Neural cell (in vitro differentiated cells): ENCODE measurements around the gene KIF6. TPM values are rescaled to one million over a fixed set of nuclear protein-coding genes. Genes with fewer than 3 reads are reported as not detected.

Source experiments
- H2AFZ ChIP-seq: fragments of 200-600, 300-800 bp; sonication (generic), shearing (Covaris generic); 2 replicates; pipeline ENCODE4 v1.6.0; 2014; ENCODE audit warnings: low read depth, mild to moderate bottlenecking, antibody characterized with exemption, low read length, moderate library complexity
- H3F3A ChIP-seq: fragments of 200-600 bp; shearing (Covaris generic); 2 replicates; pipeline ENCODE4 v1.6.1; 2016; ENCODE audit warnings: mild to moderate bottlenecking, moderate library complexity, mixed read lengths, antibody characterized with exemption, low read length; ENCODE audit not compliant: insufficient read depth, poor library complexity, severe bottlenecking
- H3K27ac ChIP-seq: fragments of 200-600, 300-800 bp; sonication (generic), shearing (Covaris generic); 2 replicates; pipeline ENCODE4 v1.5.1; 2014; ENCODE audit warnings: mild to moderate bottlenecking, low read length, moderate library complexity
- H3K27me3 ChIP-seq: fragments of 300-800, 200-600 bp; sonication (generic), shearing (Covaris generic); 2 replicates; pipeline ENCODE4 v1.6.0; 2014; ENCODE audit warnings: mild to moderate bottlenecking, low read depth, low read length, moderate library complexity; ENCODE audit not compliant: insufficient read depth
- H3K36me3 ChIP-seq: fragments of 300-800, 200-600 bp; sonication (generic), shearing (Covaris generic); 2 replicates; pipeline ENCODE4 v1.5.1; 2014; ENCODE audit warnings: mild to moderate bottlenecking, antibody characterized with exemption, low read length, moderate library complexity; ENCODE audit not compliant: insufficient read depth
- H3K4me2 ChIP-seq: fragments of 300-800, 200-600 bp; sonication (generic), shearing (Covaris generic); 2 replicates; pipeline ENCODE4 v1.6.0; 2014; ENCODE audit warnings: mild to moderate bottlenecking, low read length
- H3K4me3 ChIP-seq: fragments of 300-800, 200-600 bp; sonication (generic), shearing (Covaris generic); 2 replicates; pipeline ENCODE4 v1.5.1; 2014; ENCODE audit warnings: mild to moderate bottlenecking, low read length, moderate library complexity
- H3K79me2 ChIP-seq: fragments of 200-600 bp; shearing (Covaris generic); replicated peaks from 2 replicates; pipeline ENCODE4 v1.6.0; 2014; ENCODE audit warnings: mild to moderate bottlenecking, low read length, moderate library complexity; ENCODE audit not compliant: insufficient read depth
- H3K9ac ChIP-seq: fragments of 300-800, 200-600 bp; sonication (generic), shearing (Covaris generic); 2 replicates; pipeline ENCODE4 v1.6.1; 2016; ENCODE audit warnings: mild to moderate bottlenecking, low read length, mixed read lengths
- H3K9me2 ChIP-seq: fragments of 200-600 bp; shearing (Covaris generic); 2 replicates; pipeline ENCODE4 v1.6.1; 2016; ENCODE audit warnings: mild to moderate bottlenecking, low read length, mixed read lengths; ENCODE audit not compliant: insufficient read depth
- H3K9me3 ChIP-seq: fragments of 200-600, 300-800 bp; sonication (generic), shearing (Covaris generic); 2 replicates; pipeline ENCODE4 v1.6.1; 2016; ENCODE audit warnings: mild to moderate bottlenecking, mixed run types, low read length, moderate library complexity, mixed read lengths
- H4K20me1 ChIP-seq: fragments of 200-600 bp; shearing (Covaris generic); 2 replicates; pipeline ENCODE4 v1.6.1; 2016; ENCODE audit warnings: mild to moderate bottlenecking, mixed run types; ENCODE audit not compliant: insufficient read depth
- EP300 ChIP-seq: fragments of 450-650 bp; conservative IDR thresholded peaks from 2 replicates; pipeline ENCODE4 v1.6.1; 2014; ENCODE audit warnings: antibody characterized with exemption, mild to moderate bottlenecking, moderate library complexity; ENCODE audit not compliant: poor library complexity, severe bottlenecking
- EZH2 ChIP-seq: fragments of 200-600, 300-800 bp; shearing (Covaris generic), sonication (generic); IDR thresholded peaks from 2 replicates; pipeline ENCODE4 v1.6.1; 2014; ENCODE audit warnings: antibody characterized with exemption, low read length, borderline replicate concordance, mild to moderate bottlenecking; ENCODE audit not compliant: insufficient read depth, poor library complexity, severe bottlenecking
- MXI1 ChIP-seq: fragments of 450-650 bp; conservative IDR thresholded peaks from 2 replicates; pipeline ENCODE4 v1.6.1; 2014; ENCODE audit warnings: antibody characterized with exemption, mild to moderate bottlenecking; ENCODE audit not compliant: poor library complexity, severe bottlenecking
- POLR2AphosphoS5 ChIP-seq: IDR thresholded peaks from 2 replicates; pipeline ENCODE4 v1.6.1; 2012
- RAD21 ChIP-seq: fragments of 450-650 bp; conservative IDR thresholded peaks from 2 replicates; pipeline ENCODE4 v1.6.1; 2014; ENCODE audit warnings: antibody characterized with exemption, mild to moderate bottlenecking, moderate library complexity
- SMC3 ChIP-seq: fragments of 450-650 bp; conservative IDR thresholded peaks from 2 replicates; pipeline ENCODE4 v1.6.1; 2014; ENCODE audit warnings: antibody characterized with exemption, mild to moderate bottlenecking, moderate library complexity; ENCODE audit not compliant: poor library complexity
- TAF1 ChIP-seq: IDR thresholded peaks from 2 replicates; pipeline ENCODE4 v1.6.1; 2012; ENCODE audit warnings: low read depth
- polyA plus RNA-seq: library from polyadenylated mRNA; depleted of rRNA; stranded (reverse); fragments of >200 nt; gene quantifications from 2 replicates; pipeline ENCODE4 v1.2.3, GENCODE V29; 2014
- TF ChIP-seq, protein P1 (sequence below): IDR thresholded peaks from 2 replicates; pipeline ENCODE4 v1.6.1; 2012; ENCODE audit warnings: borderline replicate concordance
- TF ChIP-seq, protein P2 (sequence below): fragments of 450-650 bp; IDR thresholded peaks from 2 replicates; pipeline ENCODE4 v1.5.1; 2014; ENCODE audit warnings: antibody characterized with exemption, mild to moderate bottlenecking, moderate library complexity; ENCODE audit not compliant: poor library complexity, severe bottlenecking

The KIF6 gene
- polyA plus RNA-seq, 1 donor from 2014 or later = 2.1 TPM

DNA sequence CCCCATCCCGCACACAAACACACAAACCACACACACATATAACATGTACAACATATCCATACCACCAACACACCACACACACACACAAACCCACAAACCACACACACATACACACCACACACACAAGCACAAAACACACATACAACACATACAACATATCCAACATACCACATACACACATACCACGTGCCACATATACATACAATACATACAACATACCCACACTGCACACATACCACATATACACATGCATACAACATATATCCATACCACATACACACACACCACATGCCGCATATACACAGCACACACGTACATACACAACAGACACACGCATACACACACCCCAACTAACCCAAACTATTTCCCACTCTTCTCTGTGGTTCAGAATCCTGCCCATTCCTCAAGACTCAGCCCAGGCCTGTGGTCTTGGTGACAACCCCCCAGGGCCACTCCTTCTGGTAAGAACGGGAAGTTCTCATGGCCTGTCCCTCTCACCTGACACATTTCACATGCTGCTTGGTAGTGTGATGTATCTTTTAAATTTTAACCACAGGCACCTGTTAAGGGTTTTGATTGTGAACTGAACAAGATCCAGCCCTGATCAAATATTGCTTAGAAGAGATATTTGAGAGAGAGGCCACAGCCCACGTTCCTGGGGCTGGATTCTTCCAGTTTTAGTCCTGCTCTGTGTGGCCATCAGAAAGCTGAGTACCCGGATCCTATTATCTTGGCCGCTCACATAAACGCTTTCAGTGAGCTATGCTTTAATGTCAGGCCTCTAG is 346.8 kb downstream of the KIF6 start:
- Histone ChIP-seq H3K27ac (no peak overlapping the region), H3K9me2 (no peaks in the 10 kb centered on the region), H3K27me3 (no peaks in the 10 kb centered on the region), H3K36me3 (no peaks in the 10 kb centered on the region), H3K79me2 (no peaks in the 10 kb centered on the region), H3F3A (no peaks in the 10 kb centered on the region), H3K4me2 (no peak overlapping the region), H2AFZ (no peak overlapping the region), H3K9me3 (no peaks in the 10 kb centered on the region), H3K4me3 (no peak overlapping the region), H3K9ac (no peak overlapping the region), H4K20me1 (no peaks in the 10 kb centered on the region)
- TF ChIP-seq TAF1 (no peak), SMC3 (no peak), RAD21 (no peak), MXI1 (no peak), POLR2AphosphoS5 (no peak)
- TF ChIP-seq, protein P1, sequence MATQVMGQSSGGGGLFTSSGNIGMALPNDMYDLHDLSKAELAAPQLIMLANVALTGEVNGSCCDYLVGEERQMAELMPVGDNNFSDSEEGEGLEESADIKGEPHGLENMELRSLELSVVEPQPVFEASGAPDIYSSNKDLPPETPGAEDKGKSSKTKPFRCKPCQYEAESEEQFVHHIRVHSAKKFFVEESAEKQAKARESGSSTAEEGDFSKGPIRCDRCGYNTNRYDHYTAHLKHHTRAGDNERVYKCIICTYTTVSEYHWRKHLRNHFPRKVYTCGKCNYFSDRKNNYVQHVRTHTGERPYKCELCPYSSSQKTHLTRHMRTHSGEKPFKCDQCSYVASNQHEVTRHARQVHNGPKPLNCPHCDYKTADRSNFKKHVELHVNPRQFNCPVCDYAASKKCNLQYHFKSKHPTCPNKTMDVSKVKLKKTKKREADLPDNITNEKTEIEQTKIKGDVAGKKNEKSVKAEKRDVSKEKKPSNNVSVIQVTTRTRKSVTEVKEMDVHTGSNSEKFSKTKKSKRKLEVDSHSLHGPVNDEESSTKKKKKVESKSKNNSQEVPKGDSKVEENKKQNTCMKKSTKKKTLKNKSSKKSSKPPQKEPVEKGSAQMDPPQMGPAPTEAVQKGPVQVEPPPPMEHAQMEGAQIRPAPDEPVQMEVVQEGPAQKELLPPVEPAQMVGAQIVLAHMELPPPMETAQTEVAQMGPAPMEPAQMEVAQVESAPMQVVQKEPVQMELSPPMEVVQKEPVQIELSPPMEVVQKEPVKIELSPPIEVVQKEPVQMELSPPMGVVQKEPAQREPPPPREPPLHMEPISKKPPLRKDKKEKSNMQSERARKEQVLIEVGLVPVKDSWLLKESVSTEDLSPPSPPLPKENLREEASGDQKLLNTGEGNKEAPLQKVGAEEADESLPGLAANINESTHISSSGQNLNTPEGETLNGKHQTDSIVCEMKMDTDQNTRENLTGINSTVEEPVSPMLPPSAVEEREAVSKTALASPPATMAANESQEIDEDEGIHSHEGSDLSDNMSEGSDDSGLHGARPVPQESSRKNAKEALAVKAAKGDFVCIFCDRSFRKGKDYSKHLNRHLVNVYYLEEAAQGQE = no peak
- TF ChIP-seq, protein P2, sequence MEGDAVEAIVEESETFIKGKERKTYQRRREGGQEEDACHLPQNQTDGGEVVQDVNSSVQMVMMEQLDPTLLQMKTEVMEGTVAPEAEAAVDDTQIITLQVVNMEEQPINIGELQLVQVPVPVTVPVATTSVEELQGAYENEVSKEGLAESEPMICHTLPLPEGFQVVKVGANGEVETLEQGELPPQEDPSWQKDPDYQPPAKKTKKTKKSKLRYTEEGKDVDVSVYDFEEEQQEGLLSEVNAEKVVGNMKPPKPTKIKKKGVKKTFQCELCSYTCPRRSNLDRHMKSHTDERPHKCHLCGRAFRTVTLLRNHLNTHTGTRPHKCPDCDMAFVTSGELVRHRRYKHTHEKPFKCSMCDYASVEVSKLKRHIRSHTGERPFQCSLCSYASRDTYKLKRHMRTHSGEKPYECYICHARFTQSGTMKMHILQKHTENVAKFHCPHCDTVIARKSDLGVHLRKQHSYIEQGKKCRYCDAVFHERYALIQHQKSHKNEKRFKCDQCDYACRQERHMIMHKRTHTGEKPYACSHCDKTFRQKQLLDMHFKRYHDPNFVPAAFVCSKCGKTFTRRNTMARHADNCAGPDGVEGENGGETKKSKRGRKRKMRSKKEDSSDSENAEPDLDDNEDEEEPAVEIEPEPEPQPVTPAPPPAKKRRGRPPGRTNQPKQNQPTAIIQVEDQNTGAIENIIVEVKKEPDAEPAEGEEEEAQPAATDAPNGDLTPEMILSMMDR = no peak

DNA sequence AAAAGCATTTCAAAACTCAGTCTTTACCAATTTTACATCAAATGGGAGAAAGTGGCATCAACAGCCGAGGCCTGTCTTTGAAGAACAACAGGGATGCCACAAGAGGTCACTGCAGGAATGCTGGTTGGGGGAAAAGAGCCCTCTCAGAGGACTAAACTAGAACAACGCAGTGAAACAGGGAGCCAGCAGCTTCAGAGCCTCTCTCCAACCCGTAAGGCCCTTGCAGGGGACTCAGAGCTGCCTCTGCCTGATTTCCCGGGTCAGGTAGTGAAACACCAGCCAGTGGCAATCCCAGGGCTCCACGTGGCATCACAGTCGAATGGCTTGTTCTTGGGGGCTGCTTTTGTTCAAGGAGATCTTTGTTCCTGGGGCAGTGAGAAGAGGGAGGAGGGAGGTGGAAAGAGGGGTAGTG is 347.7 kb downstream of the KIF6 start:
- Histone ChIP-seq H3K4me2 (no peak overlapping the region), H3K27ac (no peak overlapping the region), H3K79me2 (no peaks in the 10 kb centered on the region), H4K20me1 (no peaks in the 10 kb centered on the region), H3K9me2 (no peaks in the 10 kb centered on the region), H3K4me3 (no peak overlapping the region), H2AFZ (no peak overlapping the region), H3F3A (no peaks in the 10 kb centered on the region), H3K36me3 (no peaks in the 10 kb centered on the region), H3K9ac (peak overlapping the region; percentile 29), H3K9me3 (no peaks in the 10 kb centered on the region), H3K27me3 (no peaks in the 10 kb centered on the region)
- no peak for TF ChIP-seq TAF1
- TF ChIP-seq, protein P2 = peak; percentile 97
- TF ChIP-seq, protein P1 = no peak
- no peak for TF ChIP-seq POLR2AphosphoS5
- TF ChIP-seq EZH2 = no peak
- peak; percentile 98 for TF ChIP-seq SMC3
- TF ChIP-seq RAD21 = peak; percentile 99
- TF ChIP-seq MXI1 = no peak
- TF ChIP-seq EP300 = no peak
